ENCODE results near the gene SUPT5H. TPM values are rescaled to one million over a fixed set of nuclear protein-coding genes. Genes with fewer than 3 reads are reported as not detected.

The SUPT5H gene
- polyA plus RNA-seq, 10 donors: 70.0 to 97.2 (median 78.8) TPM

GRCh38 chr19:39518975-39519374 lies 73.6 kb downstream of the SUPT5H start:
- no peak for DNase-seq

- DNase-seq: no peak
Observed at GRCh38 chr19:39520541-39521484, 75.4 kb downstream of the SUPT5H start.

- no peak for DNase-seq
Observed at GRCh38 chr19:39524495-39524894, 79.1 kb downstream of the SUPT5H start.

GRCh38 chr19:39525205-39525604 lies 79.8 kb downstream of the SUPT5H start:
- DNase-seq: no peak

Other genes with a start within 250 kb of the SUPT5H start
- 1 to 10 TPM in 1 of 10 donors, under 1 TPM in 4, not detected in 5; 0.08 to 2.1 (median 0.13) TPM for gene NCCRP1, start 248.6 kb upstream of the SUPT5H start, polyA plus RNA-seq (ENCODE audit: insufficient read length in 10 of 10)
- gene SYCN, start 241.3 kb upstream of the SUPT5H start, polyA plus RNA-seq (ENCODE audit: insufficient read length in 10 of 10): not detected
- not detected for gene IFNL3, start 200.6 kb upstream of the SUPT5H start, polyA plus RNA-seq (ENCODE audit: insufficient read length in 10 of 10)
- gene IFNL4, start 196.7 kb upstream of the SUPT5H start, polyA plus RNA-seq (ENCODE audit: insufficient read length in 10 of 10): under 1 TPM in 4 of 10 donors, not detected in 6; 0.10 to 0.23 (median 0.17) TPM
- not detected for gene IFNL2, start 177.2 kb upstream of the SUPT5H start, polyA plus RNA-seq (ENCODE audit: insufficient read length in 10 of 10)
- not detected for gene IFNL1, start 149.2 kb upstream of the SUPT5H start, polyA plus RNA-seq (ENCODE audit: insufficient read length in 10 of 10)
- 1 to 10 TPM in 3 of 10 donors, under 1 TPM in 7; 0.59 to 1.9 (median 0.87) TPM for gene LRFN1, start 124.7 kb upstream of the SUPT5H start, polyA plus RNA-seq (ENCODE audit: insufficient read length in 10 of 10)
- 10 to 100 TPM; 11.5 to 28.5 (median 19.5) TPM for gene GMFG, start 109.5 kb upstream of the SUPT5H start, polyA plus RNA-seq (ENCODE audit: insufficient read length in 10 of 10)
- 10 to 100 TPM; 62.5 to 92.8 (median 68.9) TPM for gene SAMD4B, start 103.2 kb upstream of the SUPT5H start, polyA plus RNA-seq (ENCODE audit: insufficient read length in 10 of 10)
- 10 to 100 TPM; 33.8 to 43.8 (median 38.7) TPM for gene PAF1, start 54.5 kb upstream of the SUPT5H start, polyA plus RNA-seq (ENCODE audit: insufficient read length in 10 of 10)
- 10 to 100 TPM; 18.9 to 27.5 (median 24.9) TPM for gene MED29, start 54.2 kb upstream of the SUPT5H start, polyA plus RNA-seq (ENCODE audit: insufficient read length in 10 of 10)
- 100 to 1,000 TPM in 2 of 10 donors, 10 to 100 TPM in 8; 25.2 to 399 (median 70.0) TPM for gene ZFP36, start 38.7 kb upstream of the SUPT5H start, polyA plus RNA-seq (ENCODE audit: insufficient read length in 10 of 10)
- 10 to 100 TPM; 34.2 to 70.9 (median 50.2) TPM for gene PLEKHG2, start 32.9 kb upstream of the SUPT5H start, polyA plus RNA-seq (ENCODE audit: insufficient read length in 10 of 10)
- 1,000 to 10,000 TPM; 1,738 to 2,174 (median 1,918) TPM for gene RPS16, start 9.6 kb upstream of the SUPT5H start, polyA plus RNA-seq (ENCODE audit: insufficient read length in 10 of 10)
- gene TIMM50, start 35.3 kb downstream of the SUPT5H start, polyA plus RNA-seq (ENCODE audit: insufficient read length in 10 of 10): 10 to 100 TPM; 43.8 to 53.9 (median 46.7) TPM
- gene DLL3, start 53.4 kb downstream of the SUPT5H start, polyA plus RNA-seq (ENCODE audit: insufficient read length in 10 of 10): under 1 TPM in 9 of 10 donors, not detected in 1; 0.07 to 0.30 (median 0.15) TPM
- gene SELENOV, start 69.6 kb downstream of the SUPT5H start, polyA plus RNA-seq (ENCODE audit: insufficient read length in 10 of 10): under 1 TPM in 1 of 10 donors, not detected in 9; 0.13 TPM
- gene EID2B, start 87.3 kb downstream of the SUPT5H start, polyA plus RNA-seq (ENCODE audit: insufficient read length in 10 of 10): 1 to 10 TPM; 2.0 to 3.0 (median 2.4) TPM
- gene EID2, start 94.6 kb downstream of the SUPT5H start, polyA plus RNA-seq (ENCODE audit: insufficient read length in 10 of 10): 10 to 100 TPM in 6 of 10 donors, 1 to 10 TPM in 4; 8.5 to 12.7 (median 10.8) TPM
- under 1 TPM in 2 of 10 donors, not detected in 8; 0.34 to 0.71 TPM for gene LGALS13, start 156.9 kb downstream of the SUPT5H start, polyA plus RNA-seq (ENCODE audit: insufficient read length in 10 of 10)
- not detected for gene LGALS16, start 210.3 kb downstream of the SUPT5H start, polyA plus RNA-seq (ENCODE audit: insufficient read length in 10 of 10)

Measured in muscle of back (tissue), 11 donors.